Activated CD4-positive, alpha-beta T cell treated with anti-CD3 and anti-CD28 coated beads for 4 hours (primary cell): ENCODE results near the gene NDUFS4.
"Not testable (repeated sequence)": the region's sequence is repeated elsewhere in the genome, so short reads cannot be mapped to it uniquely, and the experiment has no call there.

Experiments used
- DNase-seq, 2 donors: peaks; one replicate each; pipeline ENCODE4 v3.0.0-alpha.2; 2020

Gene NDUFS4

GRCh38 chr5:53575831-53576230 is 15.4 kb downstream of the NDUFS4 start:
- no peak for DNase-seq

- no peak for DNase-seq
Observed at GRCh38 chr5:53576674-53577073, 16.2 kb downstream of the NDUFS4 start.

GRCh38 chr5:53578854-53579253 is 18.4 kb downstream of the NDUFS4 start:
- DNase-seq: no peak

GRCh38 chr5:53580547-53580946 is 20.1 kb downstream of the NDUFS4 start:
- DNase-seq: no peak

- DNase-seq: no peak
Observed at GRCh38 chr5:53582225-53582624, 21.8 kb downstream of the NDUFS4 start.

- DNase-seq: no peak
Observed at GRCh38 chr5:53590759-53591158, 30.3 kb downstream of the NDUFS4 start.

- DNase-seq: no peak
Observed at GRCh38 chr5:53594419-53594818, 34.0 kb downstream of the NDUFS4 start.

- DNase-seq: no peak
Observed at GRCh38 chr5:53597894-53598293, 37.5 kb downstream of the NDUFS4 start.

- no peak for DNase-seq
Observed at GRCh38 chr5:53601570-53601969, 41.1 kb downstream of the NDUFS4 start.

- DNase-seq: no peak
Observed at GRCh38 chr5:53603009-53603687, 42.7 kb downstream of the NDUFS4 start.

GRCh38 chr5:53604309-53604708 is 43.9 kb downstream of the NDUFS4 start:
- no peak for DNase-seq

GRCh38 chr5:53607886-53608285 is 47.4 kb downstream of the NDUFS4 start:
- no peak for DNase-seq

- DNase-seq: not testable (repeated sequence)
Observed at GRCh38 chr5:53608897-53609296, 48.5 kb downstream of the NDUFS4 start.

- no peak for DNase-seq
Observed at GRCh38 chr5:53613061-53613460, 52.6 kb downstream of the NDUFS4 start.

GRCh38 chr5:53613536-53613935 is 53.1 kb downstream of the NDUFS4 start:
- no peak for DNase-seq

GRCh38 chr5:53614376-53614885 is 54.0 kb downstream of the NDUFS4 start:
- DNase-seq: no peak

GRCh38 chr5:53616939-53617549 is 56.6 kb downstream of the NDUFS4 start:
- DNase-seq: no peak

GRCh38 chr5:53631251-53631650 is 70.8 kb downstream of the NDUFS4 start:
- DNase-seq: no peak

- no peak for DNase-seq
Observed at GRCh38 chr5:53642061-53642460, 81.6 kb downstream of the NDUFS4 start.

- DNase-seq: no peak
Observed at GRCh38 chr5:53643445-53643844, 83.0 kb downstream of the NDUFS4 start.

GRCh38 chr5:53645078-53645477 is 84.6 kb downstream of the NDUFS4 start:
- DNase-seq: no peak

- DNase-seq: no peak
Observed at GRCh38 chr5:53649352-53649751, 88.9 kb downstream of the NDUFS4 start.

- not testable (repeated sequence) for DNase-seq
Observed at GRCh38 chr5:53660573-53660972, 100.1 kb downstream of the NDUFS4 start.

GRCh38 chr5:53665313-53665712 is 104.9 kb downstream of the NDUFS4 start:
- DNase-seq: not testable (repeated sequence)

GRCh38 chr5:53667621-53668020 is 107.2 kb downstream of the NDUFS4 start:
- DNase-seq: no peak
